H9 (cell line): ENCODE results near the gene RHBDL2. TPM values are rescaled to one million over a fixed set of nuclear protein-coding genes. Genes with fewer than 3 reads are reported as not detected.

ENCODE experiments used
- DNase-seq: peaks from one replicate; pipeline ENCODE4 v3.0.0-alpha.2; 2017
- H2AFZ ChIP-seq: one replicate; pipeline ENCODE4 v1.6.1; 2013; ENCODE audit warnings: mild to moderate bottlenecking, low read length, control low read depth, moderate library complexity
- H2AK5ac ChIP-seq: 2 replicates; pipeline ENCODE4 v1.6.1; 2013; ENCODE audit warnings: low read length, control low read depth, mixed read lengths; ENCODE audit not compliant: insufficient read length
- H2BK120ac ChIP-seq: one replicate; pipeline ENCODE4 v1.6.1; 2013; ENCODE audit warnings: low read depth, mild to moderate bottlenecking, low read length, control low read depth, inconsistent platforms; ENCODE audit not compliant: poor library complexity, severe bottlenecking
- H2BK12ac ChIP-seq: 2 replicates; pipeline ENCODE4 v1.6.1; 2013; ENCODE audit warnings: low read length, control low read depth, mixed read lengths, low read depth; ENCODE audit not compliant: insufficient read length
- H2BK15ac ChIP-seq: 2 replicates; pipeline ENCODE4 v1.6.1; 2013; ENCODE audit warnings: low read depth, low read length, control low read depth
- H2BK20ac ChIP-seq: one replicate; pipeline ENCODE4 v1.6.1; 2013; ENCODE audit warnings: low read depth, mild to moderate bottlenecking, low read length, control low read depth, inconsistent platforms; ENCODE audit not compliant: poor library complexity, severe bottlenecking
- H2BK5ac ChIP-seq: 2 replicates; pipeline ENCODE4 v1.6.1; 2013; ENCODE audit warnings: low read length, control low read depth, mixed read lengths; ENCODE audit not compliant: insufficient read length
- H3K14ac ChIP-seq: 2 replicates; pipeline ENCODE4 v1.6.1; 2013; ENCODE audit warnings: low read length, control low read depth; ENCODE audit not compliant: insufficient read depth
- H3K18ac ChIP-seq: 2 replicates; pipeline ENCODE4 v1.6.1; 2013; ENCODE audit warnings: low read depth, mild to moderate bottlenecking, mixed read lengths, low read length, control low read depth; ENCODE audit not compliant: insufficient read length
- H3K23ac ChIP-seq: 2 replicates; pipeline ENCODE4 v1.6.1; 2013; ENCODE audit warnings: low read length, control low read depth, mixed read lengths, low read depth; ENCODE audit not compliant: insufficient read length
- H3K23me2 ChIP-seq: 2 replicates; pipeline ENCODE4 v1.6.1; 2013; ENCODE audit warnings: low read depth, mild to moderate bottlenecking, mixed read lengths, low read length, control low read depth; ENCODE audit not compliant: insufficient read length, poor library complexity, severe bottlenecking
- H3K27ac ChIP-seq: 2 replicates; pipeline ENCODE4 v1.5.1; 2013; ENCODE audit warnings: low read length, control low read depth, mixed read lengths, low read depth; ENCODE audit not compliant: insufficient read length
- H3K27me3 ChIP-seq: 2 replicates; pipeline ENCODE4 v1.6.1; 2013; ENCODE audit warnings: low read length, control low read depth, inconsistent platforms; ENCODE audit not compliant: insufficient read depth
- H3K4ac ChIP-seq: 2 replicates; pipeline ENCODE4 v1.6.1; 2013; ENCODE audit warnings: low read depth, mild to moderate bottlenecking, control low read depth, inconsistent platforms, low read length, moderate library complexity
- H3K4me1 ChIP-seq: 2 replicates; pipeline ENCODE4 v1.6.1; 2013; ENCODE audit warnings: low read length, control low read depth, inconsistent platforms; ENCODE audit not compliant: insufficient read depth
- H3K4me2 ChIP-seq: 2 replicates; pipeline ENCODE4 v1.6.1; 2013; ENCODE audit warnings: low read length, control low read depth, mixed read lengths; ENCODE audit not compliant: insufficient read length, insufficient read depth
- H3K56ac ChIP-seq: 2 replicates; pipeline ENCODE4 v1.6.1; 2013; ENCODE audit warnings: low read depth, mild to moderate bottlenecking, mixed read lengths, low read length, control low read depth; ENCODE audit not compliant: insufficient read length
- H3K79me1 ChIP-seq: 2 replicates; pipeline ENCODE4 v1.6.1; 2013; ENCODE audit warnings: low read depth, mild to moderate bottlenecking, moderate library complexity, low read length, control low read depth, inconsistent platforms; ENCODE audit not compliant: insufficient read depth, poor library complexity, severe bottlenecking
- H3K79me2 ChIP-seq: 2 replicates; pipeline ENCODE4 v1.6.1; 2013; ENCODE audit warnings: low read length, control low read depth, inconsistent platforms; ENCODE audit not compliant: insufficient read depth
- H3K9ac ChIP-seq: 2 replicates; pipeline ENCODE4 v1.6.1; 2013; ENCODE audit warnings: low read length, control low read depth, mixed read lengths; ENCODE audit not compliant: insufficient read length; ENCODE audit errors: extremely low read depth
- H3K9me3 ChIP-seq: one replicate; pipeline ENCODE4 v1.6.1; 2013; ENCODE audit warnings: low read depth, low read length, inconsistent platforms; ENCODE audit not compliant: control insufficient read depth
- H3T11ph ChIP-seq: one replicate; pipeline ENCODE4 v1.6.1; 2013; ENCODE audit warnings: mild to moderate bottlenecking, low read length, control low read depth, inconsistent platforms
- H4K20me1 ChIP-seq: one replicate; pipeline ENCODE4 v1.6.1; 2013; ENCODE audit not compliant: control insufficient read depth, insufficient read length, insufficient read depth
- H4K5ac ChIP-seq: 2 replicates; pipeline ENCODE4 v1.6.1; 2013; ENCODE audit warnings: low read depth, mild to moderate bottlenecking, mixed read lengths, low read length, control low read depth; ENCODE audit not compliant: insufficient read length
- H4K8ac ChIP-seq: replicated peaks from 2 replicates; pipeline ENCODE4 v1.6.1; 2013; ENCODE audit warnings: low read length, control low read depth, mixed read lengths, low read depth; ENCODE audit not compliant: insufficient read length
- H4K91ac ChIP-seq: 2 replicates; pipeline ENCODE4 v1.6.1; 2013; ENCODE audit warnings: low read depth, mild to moderate bottlenecking, moderate library complexity, mixed read lengths, low read length, control low read depth; ENCODE audit not compliant: insufficient read length
- H3K27ac Mint-ChIP-seq, 3 experiments: 2 replicates in 2 of 3; 3 replicates in 1 of 3; pipeline ENCODE4 v1.8.0; 2020 to 2021; ENCODE audit warnings: mixed read lengths in 3 of 3, mild to moderate bottlenecking in 1 of 3, moderate library complexity in 1 of 3
- H3K27me3 Mint-ChIP-seq: 2 replicates; pipeline ENCODE4 v1.8.0; 2021; ENCODE audit warnings: low read depth, mild to moderate bottlenecking, moderate library complexity, mixed read lengths
- H3K36me3 Mint-ChIP-seq, 3 experiments: 2 replicates in 2 of 3; 3 replicates in 1 of 3; pipeline ENCODE4 v1.8.0; 2020 to 2021; ENCODE audit warnings: low read depth in 3 of 3, mixed read lengths in 3 of 3; ENCODE audit not compliant: insufficient read depth in 1 of 3
- H3K4me1 Mint-ChIP-seq, 2 experiments: 2 replicates each; pipeline ENCODE4 v1.8.0; 2020; ENCODE audit warnings: mixed read lengths in 2 of 2
- H3K4me3 Mint-ChIP-seq, 2 experiments: 2 replicates in 1 of 2; 3 replicates in 1 of 2; pipeline ENCODE4 v1.8.0; 2020 to 2021; ENCODE audit warnings: mild to moderate bottlenecking in 2 of 2, mixed read lengths in 2 of 2, moderate library complexity in 1 of 2
- H3K9me3 Mint-ChIP-seq, 2 experiments: 2 replicates in 1 of 2; 3 replicates in 1 of 2; pipeline ENCODE4 v1.8.0; 2020; ENCODE audit warnings: mild to moderate bottlenecking in 2 of 2, mixed read lengths in 2 of 2, moderate library complexity in 1 of 2
- CTCF ChIP-seq: fragments of 200-600 bp; sonication (generic); conservative IDR thresholded peaks from 3 replicates; pipeline ENCODE4 v1.8.0; 2021; ENCODE audit warnings: antibody characterized with exemption, mild to moderate bottlenecking
- WGBS: extraction: QIAGEN DNeasy Blood & Tissue Kit; methylation state at CpG from one replicate; pipeline ENCODE4 v1.1.7; 2013; ENCODE audit warnings: missing lambda C conversion rate, low lambda C conversion rate, mixed read lengths; ENCODE audit not compliant: insufficient read length; ENCODE audit errors: extremely low coverage; 5-methylcytosine and 5-hydroxymethylcytosine counted together
- total RNA-seq: library from RNA; stranded (reverse); gene quantifications from 2 replicates; pipeline ENCODE4 v1.2.1, GENCODE V29; 2021

The RHBDL2 gene
- total RNA-seq, 1 experiment from 2014 or later = not detected

DNA sequence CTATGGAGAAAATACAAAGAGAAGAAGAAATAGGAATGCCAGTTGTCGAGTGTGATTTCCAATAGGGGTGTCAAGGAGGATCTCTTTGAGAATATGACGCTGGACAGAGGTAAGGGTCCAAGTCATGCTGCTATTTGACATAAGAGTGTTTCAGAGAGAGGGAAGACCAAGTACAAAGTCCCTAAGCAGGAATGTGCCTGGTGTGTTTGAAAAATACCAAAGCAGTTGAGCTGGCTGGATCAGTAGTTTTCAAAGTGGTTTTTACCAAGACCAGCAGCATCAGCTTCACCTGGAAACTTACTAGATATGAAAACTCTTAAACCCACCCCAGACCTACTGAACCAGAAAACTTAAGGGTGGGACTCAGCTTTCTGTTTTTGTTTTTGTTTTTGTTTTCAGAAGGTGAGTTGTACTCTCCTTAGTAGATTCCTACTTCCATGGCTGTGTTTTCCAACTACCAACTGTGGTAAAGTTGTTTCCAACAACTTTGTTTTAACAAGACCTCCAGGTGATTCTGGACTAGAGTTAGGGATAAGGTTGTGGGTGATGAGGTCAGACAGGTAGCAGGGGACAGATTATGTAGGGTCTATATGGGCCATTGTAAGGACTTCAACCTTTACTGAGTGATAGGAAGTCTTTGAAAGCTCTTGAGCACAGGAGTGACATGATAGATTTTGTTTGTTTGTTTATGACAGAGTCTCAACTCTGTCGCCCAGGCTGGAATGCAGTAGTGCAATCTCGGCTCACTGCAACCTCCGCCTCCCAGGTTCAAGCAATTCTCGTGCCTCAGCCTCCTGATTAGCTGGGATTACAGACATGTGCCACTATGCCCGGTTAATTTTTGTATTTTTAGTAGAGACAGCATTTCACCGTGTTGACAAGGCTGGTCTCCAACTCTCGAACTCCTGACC is 53.0 kb downstream of the RHBDL2 start:
- H3K27ac Mint-ChIP-seq = no peak overlapping the region
- peaks cover 12 to 13% of the 10 kb centered on the region in 2 experiments for H3K4me1 Mint-ChIP-seq
- Histone ChIP-seq H3K18ac (no peak overlapping the region), H3K56ac (no peak overlapping the region), H2BK12ac (no peak overlapping the region), H2BK15ac (no peak overlapping the region), H4K5ac (no peak overlapping the region), H3K4me1 (peaks cover 2% of the 10 kb centered on the region; the same call in 1 of the 2 replicates), H3K27me3 (no peaks in the 10 kb centered on the region), H3K23me2 (no peaks in the 10 kb centered on the region), H2BK5ac (no peak overlapping the region), H3K4me2 (no peak overlapping the region), H3K4ac (no peak overlapping the region), H3K9me3 (no peaks in the 10 kb centered on the region), H3K27ac (no peak overlapping the region), H3K14ac (no peak overlapping the region), H3K79me1 (no peaks in the 10 kb centered on the region), H2BK120ac (no peak overlapping the region), H2AFZ (no peak overlapping the region), H3K9ac (no peak overlapping the region), H4K20me1 (no peaks in the 10 kb centered on the region), H3K79me2 (no peaks in the 10 kb centered on the region), H4K8ac (no peak overlapping the region), H3K23ac (no peak overlapping the region), H2BK20ac (no peak overlapping the region), H4K91ac (no peak overlapping the region), H3T11ph (no peak overlapping the region), H2AK5ac (no peak overlapping the region)
- no peaks in the 10 kb centered on the region; the same call in 1 of the 2 replicates for H3K27me3 Mint-ChIP-seq
- H3K36me3 Mint-ChIP-seq = no peaks in the 10 kb centered on the region
- no peak for DNase-seq
- no peak for TF ChIP-seq CTCF
- WGBS = no CpG with 5 or more reads among the region's 9 CpGs
- H3K9me3 Mint-ChIP-seq = no peaks in the 10 kb centered on the region
- H3K4me3 Mint-ChIP-seq = no peak overlapping the region
